ENCODE data around the gene TTC21B.

DNA sequence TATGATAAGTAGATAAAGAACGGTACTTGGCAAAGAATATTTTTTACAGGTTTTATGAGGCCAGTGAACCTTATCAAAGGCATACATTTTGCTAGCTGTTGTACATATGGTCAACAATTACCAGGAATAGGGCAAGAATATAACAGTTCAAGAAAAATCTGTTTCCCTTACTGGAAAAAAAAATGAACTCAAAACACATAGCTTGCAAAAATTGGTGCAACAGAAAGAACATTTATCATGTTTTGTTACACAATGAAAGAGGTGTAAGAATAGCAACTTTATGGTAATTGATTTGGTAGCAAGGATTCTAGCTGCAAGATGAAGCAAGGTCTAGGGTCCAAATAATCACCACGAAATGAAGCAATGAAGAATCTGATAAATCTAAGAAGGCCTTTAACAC, 41.6 kb downstream of the TTC21B start:
- no peak for TF ChIP-seq KLF9 (tag by site-specific recombination; IDR thresholded peaks at IDR 0.05; ENCODE audit: low read depth)
- TF ChIP-seq, protein P1, sequence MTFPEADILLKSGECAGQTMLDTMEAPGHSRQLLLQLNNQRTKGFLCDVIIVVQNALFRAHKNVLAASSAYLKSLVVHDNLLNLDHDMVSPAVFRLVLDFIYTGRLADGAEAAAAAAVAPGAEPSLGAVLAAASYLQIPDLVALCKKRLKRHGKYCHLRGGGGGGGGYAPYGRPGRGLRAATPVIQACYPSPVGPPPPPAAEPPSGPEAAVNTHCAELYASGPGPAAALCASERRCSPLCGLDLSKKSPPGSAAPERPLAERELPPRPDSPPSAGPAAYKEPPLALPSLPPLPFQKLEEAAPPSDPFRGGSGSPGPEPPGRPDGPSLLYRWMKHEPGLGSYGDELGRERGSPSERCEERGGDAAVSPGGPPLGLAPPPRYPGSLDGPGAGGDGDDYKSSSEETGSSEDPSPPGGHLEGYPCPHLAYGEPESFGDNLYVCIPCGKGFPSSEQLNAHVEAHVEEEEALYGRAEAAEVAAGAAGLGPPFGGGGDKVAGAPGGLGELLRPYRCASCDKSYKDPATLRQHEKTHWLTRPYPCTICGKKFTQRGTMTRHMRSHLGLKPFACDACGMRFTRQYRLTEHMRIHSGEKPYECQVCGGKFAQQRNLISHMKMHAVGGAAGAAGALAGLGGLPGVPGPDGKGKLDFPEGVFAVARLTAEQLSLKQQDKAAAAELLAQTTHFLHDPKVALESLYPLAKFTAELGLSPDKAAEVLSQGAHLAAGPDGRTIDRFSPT (tag by site-specific recombination; IDR thresholded peaks at IDR 0.05) = no peak
- no peak for TF ChIP-seq ZNF23 (tag by site-specific recombination; IDR thresholded peaks at IDR 0.05; ENCODE audit: borderline replicate concordance)
- no peak for TF ChIP-seq CTCF (tag by site-specific recombination; IDR thresholded peaks at IDR 0.05)
- no peak for TF ChIP-seq ZNF837 (tag by site-specific recombination; IDR thresholded peaks at IDR 0.05)
- TF ChIP-seq ZNF324 (tag by site-specific recombination; IDR thresholded peaks at IDR 0.05) = no peak
- no peak for TF ChIP-seq ZFP41 (tag by site-specific recombination; IDR thresholded peaks at IDR 0.05; ENCODE audit: borderline replicate concordance)
- no peak for TF ChIP-seq ZNF776 (tag by site-specific recombination; IDR thresholded peaks at IDR 0.05; ENCODE audit: borderline replicate concordance)
- no peak for TF ChIP-seq YY1 (tag by site-specific recombination; IDR thresholded peaks at IDR 0.05)
- TF ChIP-seq PRDM1 (tag by site-specific recombination; IDR thresholded peaks at IDR 0.05) = no peak
- no peak for TF ChIP-seq ZNF768 (tag by site-specific recombination; IDR thresholded peaks at IDR 0.05)
